Suprapubic skin (tissue), 4 donors: ENCODE results near the gene CHST6.

Experiments used
- CTCF ChIP-seq, 2 donors: fragments of 200-600 bp in 1 of 2; fragments of 450-650 bp in 1 of 2; sonication (generic) in 1 of 2; IDR thresholded peaks; one replicate each; pipeline ENCODE4 v1.5.1; 2016 to 2019; ENCODE audit warnings: antibody characterized with exemption in 2 of 2, mild to moderate bottlenecking in 1 of 2, moderate library complexity in 1 of 2
- POLR2A ChIP-seq, 2 donors: fragments of 450-650 bp; IDR thresholded peaks; one replicate each; pipeline ENCODE4 v1.6.1; 2017; ENCODE audit warnings: antibody characterized with exemption in 2 of 2, mild to moderate bottlenecking in 2 of 2, moderate library complexity in 2 of 2
- POLR2AphosphoS5 ChIP-seq, 3 donors: sonication (generic); formaldehyde crosslinking; IDR thresholded peaks; one replicate each; pipeline ENCODE4 v1.6.1; 2017; ENCODE audit warnings: antibody characterized with exemption in 3 of 3

DNA sequence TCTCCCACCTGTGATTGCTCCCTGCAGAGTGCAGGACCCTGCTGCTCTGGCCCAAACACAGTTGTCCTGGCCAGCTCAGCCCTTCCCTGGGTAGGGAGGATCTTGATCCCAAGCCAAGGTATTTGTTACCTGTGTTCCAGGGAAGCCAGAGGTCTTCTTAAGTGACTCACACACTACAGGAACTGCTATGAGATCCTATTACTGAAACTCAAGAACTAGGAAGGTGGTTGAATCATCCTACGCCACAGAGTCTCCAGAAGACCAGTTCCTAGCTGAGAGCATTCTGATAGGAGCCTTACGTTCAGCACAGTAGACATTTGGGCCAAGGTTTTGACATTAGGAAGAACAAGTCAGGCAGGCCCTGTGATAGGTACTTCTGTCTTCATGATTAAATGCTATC lies 12.0 kb downstream of the CHST6 start:
- no peak for TF ChIP-seq POLR2A (IDR thresholded peaks at IDR 0.05)
- TF ChIP-seq CTCF (IDR thresholded peaks at IDR 0.05), result no peak
- no peak for TF ChIP-seq POLR2AphosphoS5 (IDR thresholded peaks at IDR 0.05)
